ENCODE results near the gene ZIC5.

Gene ZIC5

DNA sequence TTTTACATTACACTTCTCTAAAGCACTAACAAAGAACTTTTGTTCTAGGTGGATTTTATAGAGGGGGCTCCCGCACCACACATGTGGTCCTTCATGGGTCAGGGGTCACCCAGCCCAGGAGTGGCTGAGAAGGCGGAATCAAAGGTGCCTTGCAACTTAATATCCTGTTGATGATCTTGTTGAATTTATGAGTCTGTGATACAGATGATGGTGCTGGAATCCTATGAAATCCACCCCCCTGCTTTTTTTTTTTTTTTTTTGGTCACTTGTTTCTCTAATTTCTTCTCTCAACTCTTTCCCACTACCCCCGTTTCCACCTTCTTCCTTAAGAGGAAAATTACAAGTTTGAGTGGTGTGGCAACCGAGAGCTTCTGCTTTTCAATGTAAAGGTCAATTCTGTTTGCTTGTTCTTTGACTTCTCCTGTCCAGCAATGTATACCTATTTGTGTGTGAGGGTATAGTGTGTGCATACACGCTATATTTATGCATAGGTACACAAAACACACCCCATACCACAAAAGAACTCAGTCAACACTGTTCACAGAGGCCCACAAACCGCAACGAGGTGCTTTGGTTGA, 5.9 kb upstream of the ZIC5 start:
- Mint-ChIP-seq H3K27me3 (peaks cover 66 to 70% of the 10 kb centered on the region in 2 donors), H3K4me3 (no peak overlapping the region), H3K9me3 (no peaks in the 10 kb centered on the region), H3K4me1 (ENCODE audit: low read depth in 2 of 2) (peaks cover 3 to 8% of the 10 kb centered on the region in 2 donors), H3K27ac (no peak overlapping the region), H3K36me3 (ENCODE audit: insufficient read depth) (peaks cover 41% of the 10 kb centered on the region)
- DNase-seq (no peak), ATAC-seq (replicated peaks) (no peak)

DNA sequence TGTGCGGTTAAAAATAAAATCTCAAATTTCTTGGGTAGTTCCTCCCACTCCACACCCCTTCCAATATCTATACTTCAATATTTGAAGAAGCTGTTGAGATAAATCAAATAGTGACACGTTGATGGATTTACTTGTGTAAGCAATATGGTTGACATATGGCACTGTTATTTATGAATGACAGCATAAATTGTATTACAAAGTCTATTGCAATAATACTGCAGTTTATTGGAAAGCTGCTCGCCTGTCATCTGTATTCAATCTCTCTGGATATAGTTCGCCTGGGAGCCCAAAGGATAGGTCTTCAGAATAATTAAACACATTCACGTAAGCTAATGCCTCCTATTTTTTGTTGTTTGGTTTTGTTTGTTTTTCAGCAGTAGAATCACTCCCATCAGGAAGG, 5.0 kb upstream of the ZIC5 start:
- Mint-ChIP-seq H3K27me3 (peaks cover 72 to 78% of the 10 kb centered on the region in 2 donors), H3K4me3 (no peak overlapping the region), H3K27ac (no peak overlapping the region), H3K36me3 (ENCODE audit: insufficient read depth) (peaks cover 49% of the 10 kb centered on the region), H3K9me3 (no peaks in the 10 kb centered on the region), H3K4me1 (ENCODE audit: low read depth in 2 of 2) (peaks cover 5 to 8% of the 10 kb centered on the region in 2 donors)
- ATAC-seq (replicated peaks) (no peak), DNase-seq (no peak)

DNA sequence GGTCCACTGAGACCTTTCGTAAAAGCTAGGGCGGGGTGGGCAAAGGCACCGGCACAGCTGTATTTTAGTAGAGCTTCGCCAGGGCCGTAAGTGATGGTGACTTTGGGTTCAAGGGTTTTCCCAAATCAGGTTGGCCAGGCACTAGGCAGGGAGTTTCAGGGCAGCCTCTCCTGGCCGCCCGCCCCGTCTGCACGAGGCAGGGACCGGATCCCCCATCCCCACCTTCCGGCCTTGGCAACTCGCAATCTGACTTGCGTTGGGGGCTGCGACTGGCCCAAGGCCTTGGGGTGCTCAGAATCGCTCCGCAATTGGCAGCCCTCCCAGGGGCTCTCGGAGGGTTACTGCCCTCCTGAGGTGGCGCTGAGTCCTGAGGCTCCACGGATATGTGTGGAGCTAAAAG, 4.1 kb upstream of the ZIC5 start:
- Mint-ChIP-seq H3K27me3 (peaks cover 72 to 80% of the 10 kb centered on the region in 2 donors), H3K4me1 (ENCODE audit: low read depth in 2 of 2) (peaks cover 5 to 8% of the 10 kb centered on the region in 2 donors), H3K36me3 (ENCODE audit: insufficient read depth) (peaks cover 51% of the 10 kb centered on the region), H3K27ac (peak overlapping the region in 1 of 2 donors; percentile 23), H3K4me3 (no peak overlapping the region), H3K9me3 (no peaks in the 10 kb centered on the region)
- no peak for ATAC-seq (replicated peaks)
- DNase-seq: no peak

DNA sequence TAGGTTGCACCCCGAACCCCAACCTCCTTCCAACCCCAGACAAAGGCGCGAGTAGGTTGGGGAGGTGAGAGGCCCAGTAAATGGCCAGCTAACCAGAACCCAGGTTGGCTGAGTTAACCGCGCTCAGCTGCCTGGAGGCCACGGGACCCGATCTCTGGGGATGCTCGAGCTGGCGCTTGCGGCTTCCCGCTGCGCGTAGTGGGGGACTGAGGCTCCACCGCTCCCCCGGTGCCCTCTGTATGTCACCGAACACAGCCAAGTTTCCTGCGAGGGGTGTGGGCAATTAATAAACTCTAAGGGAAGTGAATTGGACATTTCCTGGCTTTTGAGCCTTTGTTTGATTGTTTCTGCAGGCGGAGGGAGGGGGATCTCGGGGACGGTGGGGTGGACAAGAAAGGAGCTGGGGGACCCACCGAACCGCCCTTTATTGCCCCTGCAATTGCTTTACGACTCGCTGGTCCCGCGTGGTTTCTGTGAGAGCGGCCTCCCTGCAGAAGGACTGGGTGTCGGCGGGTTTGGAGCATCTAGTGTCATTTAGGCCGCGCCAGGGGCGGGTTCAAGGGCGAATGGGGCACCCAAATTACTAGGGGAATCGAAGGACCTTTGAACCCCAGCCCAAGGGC, 3.5 kb upstream of the ZIC5 start:
- H3K4me3 Mint-ChIP-seq: no peak overlapping the region
- peaks cover 74 to 84% of the 10 kb centered on the region in 2 donors for H3K27me3 Mint-ChIP-seq
- no peak for DNase-seq

DNA sequence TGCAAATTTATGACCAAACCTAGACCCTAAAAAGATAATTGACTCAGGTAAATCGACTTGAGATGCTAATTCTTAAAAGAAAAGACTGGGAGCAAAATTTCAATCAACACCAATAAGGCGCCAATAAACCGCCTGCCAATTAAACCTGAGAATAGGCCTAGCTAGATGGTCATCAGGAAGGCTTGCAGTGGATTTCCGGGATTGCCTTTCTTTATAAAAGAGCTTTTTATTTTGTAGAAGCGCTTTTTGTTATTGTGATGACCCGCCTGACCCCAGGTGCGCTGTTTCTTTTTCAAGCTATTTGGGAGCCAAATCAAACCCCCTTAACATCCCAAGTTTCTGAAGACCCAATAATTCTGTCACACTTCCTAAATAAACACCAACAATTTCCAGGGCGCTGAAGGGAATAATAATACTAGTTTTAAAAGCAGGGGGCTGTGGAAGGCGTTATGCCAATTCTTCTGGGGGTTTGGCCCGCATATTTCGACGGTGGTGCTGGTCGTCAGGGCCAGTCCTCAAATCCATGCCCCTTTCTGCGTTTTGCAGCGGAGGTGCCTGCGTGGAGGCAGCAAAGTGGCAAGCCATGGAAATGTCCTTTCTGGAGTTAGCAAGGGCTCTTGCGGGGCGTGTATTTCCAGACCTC, 2.9 kb upstream of the ZIC5 start:
- no peak overlapping the region for H3K4me3 Mint-ChIP-seq
- H3K36me3 Mint-ChIP-seq (ENCODE audit: insufficient read depth): peaks cover 60% of the 10 kb centered on the region
- ATAC-seq (replicated peaks) (no peak), DNase-seq (no peak)
- H3K9me3 Mint-ChIP-seq: no peaks in the 10 kb centered on the region
- H3K27ac Mint-ChIP-seq: no peak overlapping the region
- peaks cover 80 to 90% of the 10 kb centered on the region in 2 donors for H3K27me3 Mint-ChIP-seq
- peaks cover 10 to 14% of the 10 kb centered on the region in 2 donors for H3K4me1 Mint-ChIP-seq (ENCODE audit: low read depth in 2 of 2)

More for the DNA sequence above, 3.5 kb upstream of the ZIC5 start:
- Mint-ChIP-seq H3K36me3 (ENCODE audit: insufficient read depth) (peaks cover 54% of the 10 kb centered on the region), H3K4me1 (ENCODE audit: low read depth in 2 of 2) (peaks cover 7 to 10% of the 10 kb centered on the region in 2 donors), H3K27ac (peak overlapping the region in 1 of 2 donors; percentile 23), H3K9me3 (no peaks in the 10 kb centered on the region)
- ATAC-seq (replicated peaks): no peak

DNA sequence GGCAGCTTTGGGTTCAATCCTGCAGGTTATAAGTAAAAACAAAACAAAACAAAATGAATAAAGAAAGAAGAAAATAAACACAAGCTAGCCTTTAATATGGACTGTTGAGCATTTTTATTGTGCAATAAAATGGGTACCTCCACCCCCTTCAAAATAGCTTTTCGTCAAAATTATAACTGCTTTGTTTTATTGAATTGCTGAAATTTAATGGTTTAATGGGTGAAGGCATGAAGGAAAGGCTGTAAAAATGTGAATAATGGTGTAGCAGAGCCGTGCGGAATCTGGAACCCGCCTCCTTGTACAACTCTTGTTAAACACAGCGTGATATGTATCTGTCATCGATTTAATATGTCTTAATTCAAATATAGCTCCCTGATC, 2.2 kb upstream of the ZIC5 start:
- Mint-ChIP-seq H3K27ac (peak overlapping the region in 1 of 2 donors; percentile 72), H3K4me1 (ENCODE audit: low read depth in 2 of 2) (peaks cover 13 to 16% of the 10 kb centered on the region in 2 donors), H3K27me3 (peaks cover 83 to 90% of the 10 kb centered on the region in 2 donors), H3K9me3 (no peaks in the 10 kb centered on the region), H3K4me3 (no peak overlapping the region), H3K36me3 (ENCODE audit: insufficient read depth) (peaks cover 56% of the 10 kb centered on the region)
- ATAC-seq (replicated peaks) (no peak), DNase-seq (no peak)

DNA sequence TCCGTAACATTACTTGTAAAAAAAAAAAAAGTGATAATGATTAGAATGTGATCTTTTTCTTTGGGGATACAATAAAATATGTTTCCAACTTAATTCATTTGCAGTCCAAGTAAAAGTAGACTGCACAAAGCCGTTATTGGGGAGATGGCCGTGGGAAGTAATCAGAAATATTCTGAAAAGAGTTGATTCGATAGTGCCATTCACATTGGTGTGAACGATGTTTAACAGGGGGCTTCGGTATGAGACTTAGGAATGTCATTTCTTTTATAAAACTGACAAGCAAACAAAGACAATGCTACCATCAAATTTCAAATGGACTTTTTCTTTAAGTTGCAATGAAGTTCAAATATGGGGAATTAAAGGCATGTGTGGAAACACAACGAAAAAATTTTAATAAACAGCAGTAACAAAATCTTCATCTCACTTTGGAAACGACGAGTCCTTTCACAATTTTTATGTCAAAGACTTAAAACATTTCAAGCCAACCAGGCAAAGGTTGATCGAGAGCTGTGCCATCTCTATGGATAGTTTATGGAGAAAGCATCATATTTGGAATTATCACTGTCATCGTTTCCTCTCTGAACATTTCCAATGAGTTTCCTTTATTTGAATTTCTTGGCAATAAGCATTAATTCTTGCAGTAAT, 1.7 kb upstream of the ZIC5 start:
- no peaks in the 10 kb centered on the region for H3K9me3 Mint-ChIP-seq
- peak overlapping the region in 1 of 2 donors; percentile 72 for H3K27ac Mint-ChIP-seq
- ATAC-seq (replicated peaks): no peak

DNA sequence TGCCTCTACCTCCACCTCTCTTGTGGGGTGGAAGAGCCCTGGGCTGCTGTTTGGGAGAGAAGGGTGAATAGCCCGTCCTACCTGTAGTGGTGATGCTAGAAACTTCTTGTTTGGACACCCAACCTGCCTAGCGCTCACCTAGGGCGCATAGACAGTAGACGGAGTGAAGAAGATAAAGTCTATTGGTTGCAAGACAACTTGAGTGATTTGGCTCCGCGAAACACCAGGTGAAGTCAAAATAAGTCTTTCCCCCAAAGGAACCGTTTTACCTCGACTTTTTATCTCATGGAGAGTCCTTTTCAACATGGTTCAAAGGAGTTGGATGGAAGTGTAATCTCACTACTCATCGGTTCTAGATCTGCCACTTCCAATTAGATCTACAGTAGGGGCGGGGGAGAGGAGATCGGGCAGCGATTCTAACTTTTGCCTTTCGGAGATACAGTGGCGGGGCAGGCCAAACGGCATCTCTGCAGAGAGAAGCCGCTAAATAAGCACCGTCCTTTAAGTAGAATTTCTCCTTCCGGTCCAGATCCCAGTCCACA, 694 bp upstream of the ZIC5 start:
- H3K27ac Mint-ChIP-seq: peak overlapping the region in 1 of 2 donors; percentile 72
- DNase-seq (no peak), ATAC-seq (replicated peaks) (no peak)
- peaks cover 15 to 16% of the 10 kb centered on the region in 2 donors for H3K4me1 Mint-ChIP-seq (ENCODE audit: low read depth in 2 of 2)
- H3K36me3 Mint-ChIP-seq (ENCODE audit: insufficient read depth): peaks cover 56% of the 10 kb centered on the region
- H3K27me3 Mint-ChIP-seq: peaks cover 76 to 87% of the 10 kb centered on the region in 2 donors
- no peaks in the 10 kb centered on the region for H3K9me3 Mint-ChIP-seq
- peak overlapping the region; percentile 54 to 68 for H3K4me3 Mint-ChIP-seq

More for the DNA sequence above, 1.7 kb upstream of the ZIC5 start:
- Mint-ChIP-seq H3K4me1 (ENCODE audit: low read depth in 2 of 2) (peaks cover 11 to 12% of the 10 kb centered on the region in 2 donors), H3K4me3 (no peak overlapping the region), H3K27me3 (peaks cover 78 to 87% of the 10 kb centered on the region in 2 donors), H3K36me3 (ENCODE audit: insufficient read depth) (peaks cover 53% of the 10 kb centered on the region)
- no peak for DNase-seq

DNA sequence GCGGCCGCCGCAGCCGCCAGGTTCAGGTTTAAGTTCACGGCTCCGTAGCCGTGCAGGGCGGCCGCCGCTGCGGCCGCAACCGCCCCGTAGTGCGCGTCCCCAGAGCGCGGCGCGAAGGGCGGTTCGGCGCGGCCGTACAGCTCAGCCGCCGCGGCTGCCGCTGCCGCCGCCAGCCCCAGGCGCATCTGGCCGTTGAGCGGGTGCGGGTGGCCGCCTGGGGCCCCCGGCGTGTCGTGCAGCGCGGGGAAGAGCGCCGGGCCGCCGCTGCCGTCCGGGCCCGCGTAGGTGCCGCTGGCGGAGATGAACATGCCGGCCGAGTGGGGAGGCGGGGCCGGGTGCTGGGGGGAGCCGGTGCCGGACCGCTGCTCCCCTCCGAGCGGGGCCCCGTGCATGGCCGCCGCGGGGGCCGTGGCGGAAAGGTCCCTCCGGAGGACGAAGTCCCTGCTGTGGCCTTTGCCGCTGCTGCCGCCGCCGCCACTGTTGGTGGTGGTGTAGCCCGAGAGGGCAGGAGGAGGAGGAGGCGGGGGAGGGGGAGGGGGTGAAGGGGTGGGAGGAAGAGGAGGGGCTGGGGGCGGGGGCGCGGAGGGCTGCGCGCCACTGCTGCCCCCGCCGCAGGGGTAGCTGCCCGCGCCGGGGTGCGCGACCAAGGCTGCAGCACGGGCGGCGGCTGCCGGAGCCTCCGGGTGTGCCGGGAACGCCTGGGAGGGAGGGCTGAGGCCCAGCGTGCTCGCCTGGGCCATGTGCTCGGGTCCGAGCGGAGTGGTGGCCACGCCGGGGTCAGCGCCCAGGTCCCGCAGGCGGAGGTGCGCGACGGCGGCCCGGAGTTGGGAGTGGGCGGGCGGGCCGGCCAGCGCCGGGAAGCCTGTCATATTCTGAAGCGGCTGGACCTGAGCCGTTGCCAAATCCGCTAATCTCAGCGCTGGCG, 654 bp downstream of the ZIC5 start:
- peak overlapping the region; percentile 54 to 68 for H3K4me3 Mint-ChIP-seq
- H3K9me3 Mint-ChIP-seq: no peaks in the 10 kb centered on the region
- peaks cover 15 to 16% of the 10 kb centered on the region in 2 donors for H3K4me1 Mint-ChIP-seq (ENCODE audit: low read depth in 2 of 2)
- H3K27ac Mint-ChIP-seq: no peak overlapping the region
- no peak for DNase-seq
- peaks cover 55% of the 10 kb centered on the region for H3K36me3 Mint-ChIP-seq (ENCODE audit: insufficient read depth)
- peak; percentile 18 for ATAC-seq (replicated peaks)
- peaks cover 73 to 87% of the 10 kb centered on the region in 2 donors for H3K27me3 Mint-ChIP-seq

DNA sequence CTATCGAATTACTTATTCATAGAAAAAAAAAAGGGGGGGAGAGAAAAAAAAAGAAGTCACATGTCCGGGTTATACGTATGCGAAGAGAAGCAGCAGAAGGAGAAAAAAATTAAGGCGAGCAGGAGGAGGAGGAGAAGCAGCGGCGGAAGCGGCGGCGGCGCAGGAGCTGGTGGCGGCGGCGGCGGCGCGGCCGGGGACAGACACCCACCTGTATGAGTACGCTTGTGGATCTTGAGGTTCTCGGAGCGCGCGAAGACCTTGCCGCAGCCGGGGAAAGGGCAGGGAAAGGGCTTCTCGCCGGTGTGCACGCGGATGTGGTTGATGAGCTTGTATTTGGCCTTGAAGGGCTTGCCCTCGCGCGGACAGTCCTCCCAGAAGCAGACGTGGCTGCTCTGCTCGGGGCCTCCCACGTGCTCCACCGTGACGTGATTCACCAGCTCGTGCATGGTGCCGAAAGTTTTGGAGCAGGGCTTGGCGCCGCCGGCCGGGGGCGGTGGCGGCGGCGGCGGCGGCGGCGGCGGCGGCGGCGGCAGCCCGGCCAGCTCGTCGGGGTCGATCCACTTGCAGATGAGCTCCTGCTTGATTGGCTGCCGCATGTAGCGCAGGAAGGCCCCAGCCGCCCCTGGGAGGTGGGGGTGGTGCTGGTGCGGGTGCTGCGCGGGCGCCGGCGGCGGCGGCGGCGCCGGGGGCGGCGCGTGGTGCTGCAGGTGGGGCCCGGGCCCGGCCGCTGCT, 1.5 kb downstream of the ZIC5 start:
- H3K27me3 Mint-ChIP-seq: peaks cover 73 to 87% of the 10 kb centered on the region in 2 donors
- peak overlapping the region in 1 of 2 donors; percentile 74 for H3K27ac Mint-ChIP-seq
- peak; percentile 64 for ATAC-seq (replicated peaks)
- peak in 1 of 3 experiments; percentile 35 for DNase-seq
- no peaks in the 10 kb centered on the region for H3K9me3 Mint-ChIP-seq
- peaks cover 49% of the 10 kb centered on the region for H3K36me3 Mint-ChIP-seq (ENCODE audit: insufficient read depth)
- peaks cover 15 to 16% of the 10 kb centered on the region in 2 donors for H3K4me1 Mint-ChIP-seq (ENCODE audit: low read depth in 2 of 2)
- peak overlapping the region; percentile 80 to 87 for H3K4me3 Mint-ChIP-seq

DNA sequence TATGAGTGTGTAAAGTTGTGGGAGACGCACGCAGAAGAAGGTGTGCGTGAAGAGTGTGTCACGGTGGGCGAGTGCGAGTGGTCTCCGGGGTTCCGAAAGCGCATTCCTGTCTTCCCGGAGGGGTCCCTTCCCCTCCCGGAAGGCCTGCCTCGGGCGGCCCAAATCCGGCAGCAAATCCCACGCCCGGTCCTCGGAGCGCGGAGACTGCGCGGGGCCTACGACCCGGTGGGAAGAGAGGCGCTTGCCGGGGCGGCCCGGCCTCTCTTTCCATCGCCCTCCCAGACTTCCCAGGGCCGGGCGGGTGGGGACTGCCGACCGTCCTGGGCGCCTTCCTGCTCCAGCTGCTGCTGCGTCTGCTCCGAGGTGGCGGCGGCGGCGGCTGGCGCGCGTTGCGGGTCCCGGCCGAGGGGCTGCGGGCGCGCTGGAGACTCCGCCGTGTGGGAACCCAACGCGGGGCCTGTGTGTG, 2.1 kb downstream of the ZIC5 start:
- Mint-ChIP-seq H3K4me1 (ENCODE audit: low read depth in 2 of 2) (peaks cover 15 to 16% of the 10 kb centered on the region in 2 donors), H3K27me3 (peaks cover 67 to 83% of the 10 kb centered on the region in 2 donors), H3K36me3 (ENCODE audit: insufficient read depth) (peaks cover 44% of the 10 kb centered on the region), H3K4me3 (peak overlapping the region; percentile 80 to 87), H3K27ac (peak overlapping the region; percentile 25 to 74), H3K9me3 (no peaks in the 10 kb centered on the region)
- DNase-seq (no peak), ATAC-seq (replicated peaks) (peak; percentile 3)
